ENCODE measurements around the gene E2F7.

E2F7 gene

DNA sequence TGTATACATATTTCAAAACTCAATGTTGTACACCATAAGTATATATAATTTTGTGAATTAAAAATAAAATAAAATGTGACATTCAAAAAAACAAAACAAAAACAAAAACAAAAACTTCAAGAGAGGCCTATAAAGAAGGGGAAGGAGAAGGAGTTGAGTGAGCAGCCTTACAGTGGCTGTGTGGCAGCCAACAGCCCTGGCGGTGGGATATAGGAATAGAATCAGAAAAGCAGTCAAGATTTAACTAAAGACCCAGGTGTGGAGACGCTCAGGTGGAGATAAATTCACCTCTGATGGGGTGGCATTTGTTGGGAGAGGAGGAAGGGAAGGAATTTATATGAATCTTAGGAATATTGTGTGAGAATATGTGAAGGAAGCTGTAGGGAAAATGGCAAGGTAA, 41.8 kb upstream of the E2F7 start:
- Histone ChIP-seq H2AFZ (ENCODE audit: low read length) (no peak overlapping the region), H4K20me1 (ENCODE audit: insufficient read depth, low read length) (no peaks in the 10 kb centered on the region), H3K4me2 (ENCODE audit: low read length) (no peak overlapping the region), H3K79me2 (ENCODE audit: insufficient read depth, low read length) (no peaks in the 10 kb centered on the region), H3K27me3 (ENCODE audit: insufficient read depth, low read length) (no peaks in the 10 kb centered on the region), H3K9me2 (ENCODE audit: low read depth, low read length) (no peaks in the 10 kb centered on the region), H3K9me3 (ENCODE audit: low read length) (0 out of 2 replicates have a peak, but pooled peaks cover 5% of the 10 kb centered on the region), H3K9ac (ENCODE audit: low read length) (no peak overlapping the region), H3F3A (ENCODE audit: insufficient read depth, low read length) (no peaks in the 10 kb centered on the region), H3K4me1 (ENCODE audit: insufficient read depth, low read length, severe bottlenecking) (no peaks in the 10 kb centered on the region), H3K27ac (ENCODE audit: low read depth, low read length, poor library complexity, severe bottlenecking) (no peak overlapping the region), H3K4me3 (ENCODE audit: low read depth, low read length, poor library complexity, severe bottlenecking) (no peak overlapping the region), H3K36me3 (ENCODE audit: insufficient read depth, low read length) (no peaks in the 10 kb centered on the region)
- TF ChIP-seq EZH2 (IDR thresholded peaks at IDR 0.05; ENCODE audit: borderline replicate concordance, low read length), result no peak
- TF ChIP-seq, protein P1, sequence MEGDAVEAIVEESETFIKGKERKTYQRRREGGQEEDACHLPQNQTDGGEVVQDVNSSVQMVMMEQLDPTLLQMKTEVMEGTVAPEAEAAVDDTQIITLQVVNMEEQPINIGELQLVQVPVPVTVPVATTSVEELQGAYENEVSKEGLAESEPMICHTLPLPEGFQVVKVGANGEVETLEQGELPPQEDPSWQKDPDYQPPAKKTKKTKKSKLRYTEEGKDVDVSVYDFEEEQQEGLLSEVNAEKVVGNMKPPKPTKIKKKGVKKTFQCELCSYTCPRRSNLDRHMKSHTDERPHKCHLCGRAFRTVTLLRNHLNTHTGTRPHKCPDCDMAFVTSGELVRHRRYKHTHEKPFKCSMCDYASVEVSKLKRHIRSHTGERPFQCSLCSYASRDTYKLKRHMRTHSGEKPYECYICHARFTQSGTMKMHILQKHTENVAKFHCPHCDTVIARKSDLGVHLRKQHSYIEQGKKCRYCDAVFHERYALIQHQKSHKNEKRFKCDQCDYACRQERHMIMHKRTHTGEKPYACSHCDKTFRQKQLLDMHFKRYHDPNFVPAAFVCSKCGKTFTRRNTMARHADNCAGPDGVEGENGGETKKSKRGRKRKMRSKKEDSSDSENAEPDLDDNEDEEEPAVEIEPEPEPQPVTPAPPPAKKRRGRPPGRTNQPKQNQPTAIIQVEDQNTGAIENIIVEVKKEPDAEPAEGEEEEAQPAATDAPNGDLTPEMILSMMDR (IDR thresholded peaks at IDR 0.05; ENCODE audit: low read length), result no peak

DNA sequence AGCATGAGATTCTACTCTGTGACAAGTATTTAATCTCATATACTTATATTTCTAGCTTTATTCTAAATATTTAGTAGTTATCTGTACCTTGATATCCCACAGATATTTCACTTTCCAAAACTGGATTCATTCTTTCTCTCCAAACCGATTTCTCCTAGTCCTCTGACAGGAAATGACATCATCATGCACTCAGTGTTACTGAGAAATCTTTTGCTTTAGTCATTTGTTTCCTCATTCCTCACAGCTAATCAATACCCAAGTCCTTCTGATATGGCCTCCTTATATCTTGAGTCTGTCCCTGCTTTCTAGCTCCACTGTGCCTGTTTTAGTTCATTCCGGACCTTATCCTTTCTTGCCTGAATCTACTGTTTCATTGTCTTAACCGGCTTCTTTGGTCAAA, 39.4 kb upstream of the E2F7 start:
- H3K36me3 ChIP-seq (ENCODE audit: insufficient read depth, low read length), result no peaks in the 10 kb centered on the region
- TF ChIP-seq EZH2 (IDR thresholded peaks at IDR 0.05; ENCODE audit: borderline replicate concordance, low read length), result no peak
- TF ChIP-seq, protein P1 (IDR thresholded peaks at IDR 0.05; ENCODE audit: low read length), result no peak
- no peaks in the 10 kb centered on the region for H3K27me3 ChIP-seq (ENCODE audit: insufficient read depth, low read length)
- no peaks in the 10 kb centered on the region for H3K79me2 ChIP-seq (ENCODE audit: insufficient read depth, low read length)
- H3K4me2 ChIP-seq (ENCODE audit: low read length), result no peak overlapping the region
- H3K4me1 ChIP-seq (ENCODE audit: insufficient read depth, low read length, severe bottlenecking), result no peaks in the 10 kb centered on the region
- H4K20me1 ChIP-seq (ENCODE audit: insufficient read depth, low read length), result no peaks in the 10 kb centered on the region
- no peaks in the 10 kb centered on the region for H3K9me2 ChIP-seq (ENCODE audit: low read depth, low read length)
- no peak overlapping the region for H2AFZ ChIP-seq (ENCODE audit: low read length)
- no peak overlapping the region for H3K9ac ChIP-seq (ENCODE audit: low read length)
- no peaks in the 10 kb centered on the region for H3K9me3 ChIP-seq (ENCODE audit: low read length)
- no peak overlapping the region for H3K27ac ChIP-seq (ENCODE audit: low read depth, low read length, poor library complexity, severe bottlenecking)
- no peaks in the 10 kb centered on the region for H3F3A ChIP-seq (ENCODE audit: insufficient read depth, low read length)
- no peak overlapping the region for H3K4me3 ChIP-seq (ENCODE audit: low read depth, low read length, poor library complexity, severe bottlenecking)

DNA sequence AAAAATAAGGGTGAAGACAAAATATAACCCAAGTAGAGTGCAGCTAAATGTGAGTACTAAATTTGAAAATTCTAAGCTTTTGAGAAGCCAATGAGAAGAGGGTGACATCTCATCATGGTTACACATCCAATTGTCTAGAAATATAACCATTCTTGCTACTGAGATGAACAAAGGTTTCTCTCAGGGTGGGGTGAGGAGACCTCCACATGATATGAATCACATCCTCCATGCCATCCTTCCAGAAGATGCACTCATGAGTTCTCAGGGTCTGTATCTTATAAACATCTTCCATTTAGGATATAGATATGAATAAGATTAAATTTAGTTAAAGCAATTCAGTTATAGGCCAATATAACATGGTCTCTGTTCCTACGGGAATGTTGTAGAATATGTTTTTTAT, 38.9 kb upstream of the E2F7 start:
- Histone ChIP-seq H3K27ac (ENCODE audit: low read depth, low read length, poor library complexity, severe bottlenecking) (no peak overlapping the region), H3K4me3 (ENCODE audit: low read depth, low read length, poor library complexity, severe bottlenecking) (no peak overlapping the region), H4K20me1 (ENCODE audit: insufficient read depth, low read length) (no peaks in the 10 kb centered on the region), H3K27me3 (ENCODE audit: insufficient read depth, low read length) (no peaks in the 10 kb centered on the region), H3K36me3 (ENCODE audit: insufficient read depth, low read length) (no peaks in the 10 kb centered on the region), H3F3A (ENCODE audit: insufficient read depth, low read length) (no peaks in the 10 kb centered on the region), H3K4me2 (ENCODE audit: low read length) (no peak overlapping the region), H2AFZ (ENCODE audit: low read length) (no peak overlapping the region), H3K4me1 (ENCODE audit: insufficient read depth, low read length, severe bottlenecking) (no peaks in the 10 kb centered on the region), H3K79me2 (ENCODE audit: insufficient read depth, low read length) (no peaks in the 10 kb centered on the region), H3K9me2 (ENCODE audit: low read depth, low read length) (no peaks in the 10 kb centered on the region), H3K9ac (ENCODE audit: low read length) (no peak overlapping the region), H3K9me3 (ENCODE audit: low read length) (no peaks in the 10 kb centered on the region)
- TF ChIP-seq EZH2 (IDR thresholded peaks at IDR 0.05; ENCODE audit: borderline replicate concordance, low read length), result no peak
- TF ChIP-seq, protein P1 (IDR thresholded peaks at IDR 0.05; ENCODE audit: low read length), result no peak

Data from OCI-LY1 (cell line).